Natural killer cell (primary cell): Measurements from ENCODE around the gene TMEM161B. TPM values are rescaled to one million over a fixed set of nuclear protein-coding genes. Genes with fewer than 3 reads are reported as not detected.

Source experiments
- ATAC-seq, 3 donors: fragments of 150-1000 bp in 2 of 3; fragments of 200-7000 bp in 1 of 3; cut with Tn5 transposase; 1 replicate in 1 of 3; 2 replicates in 2 of 3; pipeline ENCODE4 v1.10.0; 2021; ENCODE audit warnings: mild to moderate bottlenecking in 2 of 3, moderate library complexity in 2 of 3
- DNase-seq, 2 donors: peaks; one replicate each; pipeline versions ENCODE4 v3.0.0 to v3.0.0-alpha.2; 2013 to 2021; ENCODE audit warnings: mixed read lengths in 1 of 2
- H3K27ac ChIP-seq: one replicate; pipeline ENCODE4 v1.5.1; 2013; ENCODE audit warnings: mild to moderate bottlenecking, low read length
- H3K27me3 ChIP-seq: one replicate; pipeline ENCODE4 v1.6.1; 2013; ENCODE audit warnings: low read length; ENCODE audit not compliant: control insufficient read depth, insufficient read depth
- H3K36me3 ChIP-seq: one replicate; pipeline ENCODE4 v1.6.1; 2013; ENCODE audit warnings: low read length; ENCODE audit not compliant: control insufficient read depth, insufficient read depth
- H3K4me1 ChIP-seq: one replicate; pipeline ENCODE4 v1.6.1; 2013; ENCODE audit warnings: low read length; ENCODE audit not compliant: control insufficient read depth, insufficient read depth
- H3K4me3 ChIP-seq: one replicate; pipeline ENCODE4 v1.5.1; 2013; ENCODE audit warnings: low read length
- H3K9me3 ChIP-seq: one replicate; pipeline ENCODE4 v1.6.1; 2013; ENCODE audit warnings: low read length; ENCODE audit not compliant: control insufficient read depth, insufficient read depth
- H3K27ac Mint-ChIP-seq, 2 donors: one replicate each; pipeline ENCODE4 v1.8.0; 2022; ENCODE audit warnings: mild to moderate bottlenecking in 2 of 2, mixed read lengths in 2 of 2, moderate library complexity in 1 of 2
- H3K27me3 Mint-ChIP-seq, 2 donors: one replicate each; pipeline ENCODE4 v1.8.0; 2022; ENCODE audit warnings: low read depth in 2 of 2, mixed read lengths in 2 of 2
- H3K36me3 Mint-ChIP-seq: one replicate; pipeline ENCODE4 v1.8.0; 2022; ENCODE audit warnings: mixed read lengths
- H3K4me1 Mint-ChIP-seq, 2 donors: one replicate each; pipeline ENCODE4 v1.8.0; 2022; ENCODE audit warnings: mixed read lengths in 2 of 2
- H3K4me3 Mint-ChIP-seq: one replicate; pipeline ENCODE4 v1.8.0; 2022; ENCODE audit warnings: mild to moderate bottlenecking, moderate library complexity, mixed read lengths
- H3K9me3 Mint-ChIP-seq, 2 donors: one replicate each; pipeline ENCODE4 v1.8.0; 2022; ENCODE audit warnings: mixed read lengths in 2 of 2
- CTCF ChIP-seq: fragments of 200-600 bp; IDR thresholded peaks from one replicate; pipeline ENCODE4 v1.8.0; 2022; ENCODE audit warnings: antibody characterized with exemption
- WGBS: methylation state at CpG from one replicate; pipeline ENCODE4 v1.1.7; 2013; ENCODE audit warnings: missing lambda C conversion rate; ENCODE audit not compliant: insufficient coverage; 5-methylcytosine and 5-hydroxymethylcytosine counted together
- intact Hi-C: fragments of 100-400 bp; cut with micrococcal nuclease; formaldehyde crosslinking; loops from one replicate; pipeline ENCODE4 v1.14.2; 2022
- total RNA-seq, 4 donors: library from RNA; stranded (reverse); fragments of 120-200 nt in 1 of 4; gene quantifications; one replicate each; pipeline versions ENCODE4 v1.2.3 to v1.2.4, GENCODE V29; 2013 to 2022

Gene TMEM161B
- total RNA-seq, 3 donors from 2014 or later (not counting 1 experiment from before 2014, with no cell fraction given) = 29.8 to 33.9 (median 33.2) TPM

- H3K27ac ChIP-seq = no peak overlapping the region
- Mint-ChIP-seq H3K27me3 (no peaks in the 10 kb centered on the region), H3K27ac (no peak overlapping the region), H3K9me3 (no peaks in the 10 kb centered on the region), H3K4me3 (no peak overlapping the region), H3K4me1 (peaks cover 12 to 19% of the 10 kb centered on the region in 2 donors), H3K36me3 (peaks cover 8% of the 10 kb centered on the region)
- no peak overlapping the region for H3K4me3 ChIP-seq
- no peak for TF ChIP-seq CTCF
- ATAC-seq (no peak), DNase-seq (no peak)
- intact Hi-C loops = no loop called here
- H3K27me3 ChIP-seq = no peaks in the 10 kb centered on the region
- peaks cover 14% of the 10 kb centered on the region for H3K36me3 ChIP-seq
- H3K9me3 ChIP-seq = no peaks in the 10 kb centered on the region
- WGBS = no CpG with 5 or more reads among the region's 1 CpG
- H3K4me1 ChIP-seq = no peaks in the 10 kb centered on the region
Measured at GRCh38 chr5:88236866-88237642, 31.6 kb downstream of the TMEM161B start.

- Histone ChIP-seq H3K9me3 (no peaks in the 10 kb centered on the region), H3K4me3 (no peak overlapping the region), H3K27me3 (no peaks in the 10 kb centered on the region), H3K36me3 (peaks cover 14% of the 10 kb centered on the region), H3K4me1 (no peaks in the 10 kb centered on the region), H3K27ac (no peak overlapping the region)
- intact Hi-C loops = no loop called here
- Mint-ChIP-seq H3K27me3 (no peaks in the 10 kb centered on the region), H3K9me3 (no peaks in the 10 kb centered on the region), H3K27ac (no peak overlapping the region), H3K36me3 (peaks cover 8% of the 10 kb centered on the region), H3K4me1 (peaks cover 7 to 13% of the 10 kb centered on the region in 2 donors), H3K4me3 (no peak overlapping the region)
- WGBS = 98% methylated on average over 2 of the region's 4 CpGs
- ATAC-seq (no peak), DNase-seq (no peak)
- no peak for TF ChIP-seq CTCF
Measured at GRCh38 chr5:88235828-88236227, 32.8 kb downstream of the TMEM161B start.

- no peak for TF ChIP-seq CTCF
- ATAC-seq (no peak), DNase-seq (no peak)
- Mint-ChIP-seq H3K4me3 (no peak overlapping the region), H3K27me3 (no peaks in the 10 kb centered on the region), H3K9me3 (no peaks in the 10 kb centered on the region), H3K27ac (no peak overlapping the region), H3K4me1 (peaks cover 7 to 13% of the 10 kb centered on the region in 2 donors), H3K36me3 (peaks cover 8% of the 10 kb centered on the region)
- H3K9me3 ChIP-seq = no peaks in the 10 kb centered on the region
- intact Hi-C loops = no loop called here
- H3K36me3 ChIP-seq = peaks cover 13% of the 10 kb centered on the region
- WGBS = 100% methylated on average over 1 of the region's 1 CpG
- no peaks in the 10 kb centered on the region for H3K27me3 ChIP-seq
- H3K4me1 ChIP-seq = no peaks in the 10 kb centered on the region
- no peak overlapping the region for H3K27ac ChIP-seq
- H3K4me3 ChIP-seq = no peak overlapping the region
Measured at GRCh38 chr5:88235346-88235745, 33.3 kb downstream of the TMEM161B start.
